ENCODE results near the gene JUN.

DNA sequence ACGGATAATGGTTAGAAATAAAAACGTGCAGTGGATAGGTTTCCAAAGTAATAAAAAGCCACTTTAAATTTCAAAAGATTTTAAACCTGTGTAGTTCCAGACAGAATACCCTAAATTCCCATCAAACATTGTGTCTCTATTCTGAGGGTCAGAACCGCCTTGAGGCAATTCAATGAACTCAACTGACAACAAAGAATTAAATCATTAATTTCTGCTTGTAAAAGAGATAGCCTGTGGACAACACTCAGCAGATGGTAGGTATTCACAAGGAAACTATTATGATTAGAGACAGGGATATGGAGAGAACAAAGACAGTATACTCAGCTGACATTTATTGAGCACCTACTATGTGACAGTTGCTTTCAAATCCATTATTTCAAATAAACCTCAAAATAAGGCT, 35.1 kb upstream of the JUN start:
- TF ChIP-seq ARNT (IDR thresholded peaks at IDR 0.05), result no peak
- no peak for TF ChIP-seq FOXM1 (IDR thresholded peaks at IDR 0.05; ENCODE audit: borderline replicate concordance)
- no peak for TF ChIP-seq NFRKB (IDR thresholded peaks at IDR 0.05)
- TF ChIP-seq FOXK2 (IDR thresholded peaks at IDR 0.05), result no peak
- TF ChIP-seq L3MBTL2 (conservative IDR thresholded peaks at IDR 0.05), result no peak
- no peak for TF ChIP-seq ZNF384 (IDR thresholded peaks at IDR 0.05)
- no peak for TF ChIP-seq TARDBP (IDR thresholded peaks at IDR 0.05)
- TF ChIP-seq BHLHE40 (IDR thresholded peaks at IDR 0.05; ENCODE audit: borderline replicate concordance), result no peak
- TF ChIP-seq, protein P1, sequence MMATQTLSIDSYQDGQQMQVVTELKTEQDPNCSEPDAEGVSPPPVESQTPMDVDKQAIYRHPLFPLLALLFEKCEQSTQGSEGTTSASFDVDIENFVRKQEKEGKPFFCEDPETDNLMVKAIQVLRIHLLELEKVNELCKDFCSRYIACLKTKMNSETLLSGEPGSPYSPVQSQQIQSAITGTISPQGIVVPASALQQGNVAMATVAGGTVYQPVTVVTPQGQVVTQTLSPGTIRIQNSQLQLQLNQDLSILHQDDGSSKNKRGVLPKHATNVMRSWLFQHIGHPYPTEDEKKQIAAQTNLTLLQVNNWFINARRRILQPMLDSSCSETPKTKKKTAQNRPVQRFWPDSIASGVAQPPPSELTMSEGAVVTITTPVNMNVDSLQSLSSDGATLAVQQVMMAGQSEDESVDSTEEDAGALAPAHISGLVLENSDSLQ (IDR thresholded peaks at IDR 0.05), result no peak
- TF ChIP-seq SP1 (IDR thresholded peaks at IDR 0.05), result no peak
- TF ChIP-seq LEF1 (IDR thresholded peaks at IDR 0.05; ENCODE audit: borderline replicate concordance), result no peak
- TF ChIP-seq SUZ12 (IDR thresholded peaks at IDR 0.05), result no peak
- no peak for TF ChIP-seq FOXA1 (IDR thresholded peaks at IDR 0.05)
- no peak for TF ChIP-seq ELF4 (IDR thresholded peaks at IDR 0.05)

All from HEK293T (cell line).